Lower lobe of right lung (tissue), 2 donors: ENCODE results near the gene S100A16. TPM values are rescaled to one million over a fixed set of nuclear protein-coding genes. Genes with fewer than 3 reads are reported as not detected.
"Not testable (repeated sequence)": the region's sequence is repeated elsewhere in the genome, so short reads cannot be mapped to it uniquely, and the experiment has no call there.

ENCODE experiments used
- ATAC-seq, 2 donors: fragments of 200-7000 bp; cut with Tn5 transposase; one replicate each; pipeline ENCODE4 v1.9.1; 2020 to 2022; ENCODE audit warnings: mild to moderate bottlenecking in 2 of 2, moderate library complexity in 2 of 2
- DNase-seq: peaks from one replicate; pipeline ENCODE4 v3.0.0-alpha.2; 2020
- H3K27ac ChIP-seq: fragments of 200-600 bp; one replicate; pipeline ENCODE4 v1.8.0; 2022
- H3K27me3 ChIP-seq: fragments of 200-600 bp; one replicate; pipeline ENCODE4 v1.8.0; 2022; ENCODE audit warnings: low read depth
- H3K36me3 ChIP-seq: fragments of 200-600 bp; one replicate; pipeline ENCODE4 v1.8.0; 2022; ENCODE audit warnings: mild to moderate bottlenecking
- H3K4me1 ChIP-seq: fragments of 200-600 bp; one replicate; pipeline ENCODE4 v1.8.0; 2022
- H3K4me3 ChIP-seq: fragments of 200-600 bp; one replicate; pipeline ENCODE4 v1.8.0; 2022; ENCODE audit warnings: mild to moderate bottlenecking
- H3K9me3 ChIP-seq: fragments of 200-600 bp; one replicate; pipeline ENCODE4 v1.8.0; 2022
- intact Hi-C: fragments of 100-400 bp; cut with DNase I; formaldehyde crosslinking; loops from one replicate; pipeline ENCODE4 v1.11.0; 2022
- total RNA-seq: library from RNA; stranded (reverse); fragmentation: NEBNext Ultra II Directional; extraction: Animal tissue kit (Norgen Biotek cat#: 25700); gene quantifications from one replicate; pipeline ENCODE4 v1.2.1, GENCODE V29; 2021
- TF ChIP-seq, protein P1 (sequence below): fragments of 200-600 bp; IDR thresholded peaks from one replicate; pipeline ENCODE4 v1.8.0; 2022; ENCODE audit warnings: antibody characterized with exemption, mild to moderate bottlenecking
- donor health status: DM: no; HTN: yes; CAD: no; lungs with severe emphysema.

The S100A16 gene
- total RNA-seq, 1 donor from 2014 or later: 52.3 TPM

- no peak overlapping the region for H3K27ac ChIP-seq
- peaks cover 17% of the 10 kb centered on the region for H3K4me1 ChIP-seq
- H3K36me3 ChIP-seq: peaks cover 88% of the 10 kb centered on the region
- DNase-seq (no peak), ATAC-seq (no peak)
- no peaks in the 10 kb centered on the region for H3K9me3 ChIP-seq
- intact Hi-C loops: no loop called here
- H3K4me3 ChIP-seq: no peak overlapping the region
- TF ChIP-seq, protein P1, sequence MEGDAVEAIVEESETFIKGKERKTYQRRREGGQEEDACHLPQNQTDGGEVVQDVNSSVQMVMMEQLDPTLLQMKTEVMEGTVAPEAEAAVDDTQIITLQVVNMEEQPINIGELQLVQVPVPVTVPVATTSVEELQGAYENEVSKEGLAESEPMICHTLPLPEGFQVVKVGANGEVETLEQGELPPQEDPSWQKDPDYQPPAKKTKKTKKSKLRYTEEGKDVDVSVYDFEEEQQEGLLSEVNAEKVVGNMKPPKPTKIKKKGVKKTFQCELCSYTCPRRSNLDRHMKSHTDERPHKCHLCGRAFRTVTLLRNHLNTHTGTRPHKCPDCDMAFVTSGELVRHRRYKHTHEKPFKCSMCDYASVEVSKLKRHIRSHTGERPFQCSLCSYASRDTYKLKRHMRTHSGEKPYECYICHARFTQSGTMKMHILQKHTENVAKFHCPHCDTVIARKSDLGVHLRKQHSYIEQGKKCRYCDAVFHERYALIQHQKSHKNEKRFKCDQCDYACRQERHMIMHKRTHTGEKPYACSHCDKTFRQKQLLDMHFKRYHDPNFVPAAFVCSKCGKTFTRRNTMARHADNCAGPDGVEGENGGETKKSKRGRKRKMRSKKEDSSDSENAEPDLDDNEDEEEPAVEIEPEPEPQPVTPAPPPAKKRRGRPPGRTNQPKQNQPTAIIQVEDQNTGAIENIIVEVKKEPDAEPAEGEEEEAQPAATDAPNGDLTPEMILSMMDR: no peak
- no peaks in the 10 kb centered on the region for H3K27me3 ChIP-seq
Measured at GRCh38 chr1:153643100-153643499, 30.2 kb upstream of the S100A16 start.

DNA sequence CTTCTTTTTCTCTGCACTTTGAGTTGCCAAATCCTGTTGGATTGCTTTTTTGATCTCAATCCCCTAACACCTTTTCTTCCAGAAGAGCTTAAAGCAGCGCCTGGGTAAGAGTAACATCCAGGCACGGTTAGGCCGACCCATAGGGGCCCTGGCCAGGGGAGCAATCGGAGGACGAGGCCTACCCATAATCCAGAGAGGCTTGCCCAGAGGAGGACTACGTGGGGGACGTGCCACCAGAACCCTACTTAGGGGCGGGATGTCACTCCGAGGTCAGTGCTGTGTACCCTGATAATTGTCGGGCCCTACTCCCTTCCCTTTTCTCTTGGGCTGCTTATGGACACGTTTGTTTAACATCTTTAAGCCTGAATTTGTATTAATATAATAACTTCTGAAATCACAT, 29.2 kb upstream of the S100A16 start:
- intact Hi-C loops: no loop called here
- no peak overlapping the region for H3K27ac ChIP-seq
- H3K36me3 ChIP-seq: peaks cover 97% of the 10 kb centered on the region
- peaks cover 15% of the 10 kb centered on the region for H3K4me1 ChIP-seq
- DNase-seq: no peak
- H3K4me3 ChIP-seq: no peak overlapping the region
- TF ChIP-seq, protein P1: no peak
- no peaks in the 10 kb centered on the region for H3K9me3 ChIP-seq
- H3K27me3 ChIP-seq: no peaks in the 10 kb centered on the region
- ATAC-seq: no peak

GRCh38 chr1:153640861-153641260, 27.9 kb upstream of the S100A16 start:
- peaks cover 24% of the 10 kb centered on the region for H3K4me1 ChIP-seq
- peaks cover 100% of the 10 kb centered on the region for H3K36me3 ChIP-seq
- DNase-seq (no peak), ATAC-seq (no peak)
- H3K9me3 ChIP-seq: no peaks in the 10 kb centered on the region
- H3K4me3 ChIP-seq: no peak overlapping the region
- intact Hi-C loops: no loop called here
- no peak overlapping the region for H3K27ac ChIP-seq
- TF ChIP-seq, protein P1: no peak
- H3K27me3 ChIP-seq: no peaks in the 10 kb centered on the region

GRCh38 chr1:153640213-153640612, 27.3 kb upstream of the S100A16 start:
- intact Hi-C loops, H3K27me3 ChIP-seq, H3K9me3 ChIP-seq, H3K27ac ChIP-seq, ATAC-seq, DNase-seq, H3K4me3 ChIP-seq: not testable (repeated sequence)
- Histone ChIP-seq H3K4me1 (peaks cover 30% of the 10 kb centered on the region), H3K36me3 (peaks cover 97% of the 10 kb centered on the region)

- intact Hi-C loops: no loop called here
- no peak for DNase-seq
- TF ChIP-seq, protein P1: no peak
- Histone ChIP-seq H3K4me3 (no peak overlapping the region), H3K27ac (no peak overlapping the region), H3K9me3 (no peaks in the 10 kb centered on the region), H3K4me1 (peaks cover 35% of the 10 kb centered on the region), H3K27me3 (no peaks in the 10 kb centered on the region), H3K36me3 (peaks cover 89% of the 10 kb centered on the region)
- no peak for ATAC-seq
Measured at GRCh38 chr1:153639280-153639679, 26.3 kb upstream of the S100A16 start.

- no peak for DNase-seq
- TF ChIP-seq, protein P1: no peak
- Histone ChIP-seq H3K36me3 (peaks cover 79% of the 10 kb centered on the region), H3K9me3 (no peaks in the 10 kb centered on the region), H3K4me3 (no peak overlapping the region), H3K27ac (no peak overlapping the region), H3K27me3 (no peaks in the 10 kb centered on the region), H3K4me1 (peaks cover 33% of the 10 kb centered on the region)
- intact Hi-C loops: no loop called here
- ATAC-seq: no peak
Measured at GRCh38 chr1:153638261-153638660, 25.3 kb upstream of the S100A16 start.
